H4 (cell line): Measurements from ENCODE around the gene CNOT1. TPM values are rescaled to one million over a fixed set of nuclear protein-coding genes. Genes with fewer than 3 reads are reported as not detected.

Experiments
- DNase-seq: peaks from one replicate; pipeline ENCODE4 v3.0.0-alpha.2; 2015; ENCODE audit warnings: low spot score
- total RNA-seq: library from RNA; depleted of rRNA; stranded (reverse); fragments of >200 nt; shearing (Covaris generic); gene quantifications from 2 replicates; pipeline ENCODE4 v1.2.3, GENCODE V29; 2014; rRNA removed

The CNOT1 gene
- total RNA-seq, 1 experiment from 2014 or later, result 112 TPM

DNA sequence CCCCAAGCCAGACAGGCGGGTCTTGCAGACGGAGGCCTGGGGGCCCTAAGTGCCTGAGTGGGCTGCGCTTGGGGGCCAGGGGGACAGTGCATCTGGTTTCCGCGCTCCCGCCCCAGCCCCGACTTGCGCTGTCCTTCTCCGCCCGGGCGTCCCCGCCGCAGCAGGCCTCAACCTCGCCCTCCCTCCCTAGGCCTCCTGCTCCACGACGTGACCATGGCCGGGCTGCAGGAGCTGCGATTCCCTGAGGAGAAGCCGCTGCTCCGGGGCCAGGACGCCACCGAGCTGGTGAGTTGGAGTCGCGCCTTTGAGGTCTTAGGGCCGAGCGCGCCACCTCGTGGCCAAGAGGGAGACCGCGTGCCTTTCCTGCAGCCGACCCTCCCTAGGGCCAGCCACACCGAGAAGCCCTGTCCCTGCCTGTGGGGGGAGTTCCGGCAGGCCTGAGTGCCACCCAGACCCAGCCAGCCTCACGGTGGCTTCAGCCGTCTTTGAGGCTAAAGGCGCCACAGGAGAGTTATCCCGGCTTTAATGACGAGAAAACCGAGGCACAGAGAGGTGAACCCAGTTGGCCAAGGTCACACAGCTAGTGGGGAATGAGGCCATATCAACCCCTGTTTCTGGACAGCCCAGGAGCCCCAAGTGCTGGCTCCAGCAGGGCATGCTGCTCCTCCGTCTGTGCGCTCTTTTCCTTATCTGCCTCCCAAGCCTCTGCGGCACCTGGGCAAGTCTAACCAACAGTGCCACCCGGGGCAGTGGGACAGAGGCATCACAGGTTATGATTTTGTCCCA, 141.9 kb downstream of the CNOT1 start:
- DNase-seq, result peak; percentile 79

DNA sequence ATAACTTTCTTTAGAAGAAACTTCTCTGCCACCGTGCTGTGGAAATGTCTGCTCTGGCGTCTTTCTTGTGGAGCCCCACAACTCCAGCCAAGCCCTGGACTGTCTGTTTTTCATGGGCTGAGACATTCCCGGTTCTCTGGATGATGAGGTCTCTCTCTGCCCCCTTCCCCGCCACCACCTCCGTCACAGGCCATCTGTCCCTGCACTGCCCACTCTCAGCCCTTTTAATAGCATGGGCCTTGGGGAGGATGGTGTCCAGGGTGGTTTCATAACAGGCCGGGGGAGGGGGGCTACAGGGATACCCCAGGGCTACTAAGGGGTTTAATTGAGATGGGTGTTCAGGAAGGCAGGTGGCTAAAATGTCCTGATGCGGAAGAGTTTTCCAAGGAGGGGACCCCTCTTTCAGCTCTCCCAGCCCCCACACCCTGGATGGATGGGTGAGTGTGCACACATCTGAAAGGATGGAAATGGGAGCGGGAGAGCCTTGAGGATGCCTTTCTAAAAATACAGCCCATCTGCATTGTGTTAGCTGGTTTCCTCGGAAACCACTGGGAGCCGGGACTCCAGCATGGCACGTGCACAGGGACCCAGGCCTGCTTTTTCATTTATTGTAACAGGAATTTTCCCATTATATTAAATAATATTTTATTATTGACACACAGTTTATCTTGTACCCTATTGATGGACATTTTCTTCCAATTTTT, 144.3 kb downstream of the CNOT1 start:
- DNase-seq, result no peak

DNA sequence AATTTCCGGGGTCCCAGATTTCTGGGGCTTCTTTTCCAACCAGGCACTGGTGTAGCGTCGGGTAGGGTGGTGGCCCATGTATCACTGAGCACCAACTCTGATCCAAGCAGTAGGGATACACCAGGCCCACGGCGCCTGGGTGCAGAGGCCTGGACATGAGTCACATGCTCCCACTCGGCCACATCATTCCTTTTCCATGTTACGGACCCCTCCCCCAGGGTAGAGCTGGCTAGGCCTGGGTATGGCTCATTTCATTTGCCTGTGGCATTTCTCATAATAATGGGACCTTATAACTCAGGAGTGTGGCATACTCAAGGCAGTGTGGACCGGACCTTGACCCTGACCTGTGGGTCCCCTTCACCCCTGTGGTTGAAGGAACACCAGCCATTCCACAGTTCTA, 147.7 kb downstream of the CNOT1 start:
- no peak for DNase-seq

DNA sequence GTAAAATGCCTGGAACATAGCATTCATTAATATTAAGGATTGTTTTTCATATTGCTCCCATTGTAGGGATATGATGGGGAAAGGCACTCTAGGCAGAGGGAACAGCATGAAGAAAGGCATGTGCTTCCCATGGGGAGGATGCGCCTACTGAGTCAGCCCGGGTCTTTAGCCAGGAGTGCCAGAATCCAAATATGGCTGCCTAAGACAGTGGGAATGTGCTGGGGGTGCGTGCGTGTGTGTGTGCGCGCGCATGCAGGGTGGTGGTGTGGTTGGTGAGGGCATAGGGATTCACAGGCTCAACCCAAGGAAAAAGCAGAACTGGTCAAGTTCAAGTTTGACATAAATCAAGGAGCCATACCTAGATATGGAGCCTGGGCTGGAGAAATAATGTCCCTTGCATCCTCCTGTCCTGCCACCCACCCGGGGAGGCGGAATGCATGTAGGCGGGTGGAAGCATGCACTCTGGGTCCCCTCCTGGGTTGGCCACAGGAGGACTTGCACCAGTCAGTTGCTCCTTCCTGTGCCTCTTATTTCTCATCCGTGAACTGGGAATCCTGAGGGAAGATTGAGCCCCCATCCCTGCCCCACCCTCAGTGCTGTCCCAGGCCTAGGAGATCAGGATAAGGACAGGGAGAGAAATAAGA, 148.3 kb downstream of the CNOT1 start:
- DNase-seq, result no peak

DNA sequence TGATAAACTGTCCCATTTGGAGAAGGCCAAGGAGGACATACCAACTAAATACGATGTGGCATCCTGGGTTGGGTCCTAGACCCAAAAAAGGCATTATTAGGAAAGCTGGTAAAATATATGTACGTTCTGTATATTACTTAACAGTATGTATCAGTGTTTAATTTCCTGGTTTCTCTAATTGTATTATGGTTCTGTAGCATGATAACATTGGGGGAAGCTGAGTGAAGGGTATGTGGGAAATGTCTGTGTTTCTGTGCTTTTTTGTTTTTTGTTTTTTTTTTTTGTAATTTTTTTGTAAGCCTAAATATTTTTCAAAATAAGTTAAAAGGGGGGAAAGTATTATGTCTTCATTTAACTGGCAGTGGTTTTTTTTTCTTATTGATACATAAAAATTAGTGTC, 151.2 kb downstream of the CNOT1 start:
- DNase-seq, result no peak

DNA sequence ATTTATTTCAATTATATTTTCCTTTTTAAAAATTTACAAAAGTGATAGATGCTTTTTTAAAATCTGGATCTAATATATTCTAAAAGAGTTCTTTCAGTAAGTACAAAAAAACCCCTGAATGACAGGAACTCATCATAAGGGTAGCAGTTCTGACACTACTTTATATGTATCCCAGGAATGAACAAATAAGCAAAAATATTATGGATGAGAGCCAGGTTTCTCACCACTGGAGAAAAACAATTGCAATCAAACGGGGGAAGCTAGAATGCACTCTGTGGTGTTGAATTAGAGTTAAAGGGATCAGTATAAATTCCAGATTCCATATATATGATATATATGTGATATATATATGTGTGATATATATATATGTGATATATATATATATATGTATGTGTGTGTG, 152.8 kb downstream of the CNOT1 start:
- no peak for DNase-seq

DNA sequence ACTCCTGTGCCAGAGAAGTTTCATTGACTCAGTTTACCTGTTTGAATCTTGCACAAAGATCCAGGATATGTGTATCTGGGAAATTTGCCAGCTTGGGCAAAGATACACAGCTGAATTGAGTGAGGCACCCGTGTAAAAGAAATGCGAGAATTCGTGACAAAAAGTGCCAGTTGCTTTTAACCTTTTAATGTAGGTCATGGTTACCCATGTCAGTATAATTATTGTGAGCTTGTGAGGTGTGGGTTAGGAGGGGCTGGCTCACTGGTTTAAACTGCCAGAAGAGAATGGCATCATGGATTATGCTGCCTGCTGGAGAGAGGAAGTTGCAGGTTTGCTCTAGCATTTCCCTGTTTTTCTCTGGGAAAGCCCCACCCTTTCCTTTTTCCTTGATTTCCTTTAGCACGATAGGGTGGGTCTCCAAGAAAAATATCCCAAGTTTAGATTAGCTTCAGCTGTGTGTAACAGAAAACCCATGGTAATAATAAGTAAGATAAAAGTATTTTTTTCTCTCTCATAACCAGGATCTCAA, 154.5 kb downstream of the CNOT1 start:
- DNase-seq, result no peak

DNA sequence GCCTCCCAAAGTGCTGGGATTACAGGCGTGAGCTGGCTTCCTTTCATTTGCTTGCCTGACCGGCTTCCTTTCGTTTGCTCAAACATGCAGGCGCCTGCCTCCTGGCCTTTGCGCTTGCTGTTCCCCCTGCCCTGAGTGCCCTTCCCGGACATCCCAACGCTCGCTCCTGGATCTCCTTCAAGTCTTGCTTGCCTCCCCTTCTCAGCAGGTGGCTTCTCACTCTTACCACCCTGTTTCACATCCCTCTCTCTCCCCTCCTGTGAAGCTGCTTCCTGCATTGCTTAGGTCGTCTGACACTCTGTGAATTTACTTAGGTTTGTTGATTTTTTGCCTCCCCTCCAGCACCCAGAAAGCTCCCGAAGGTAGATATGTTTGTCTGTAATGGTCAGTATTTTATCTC, 155.3 kb downstream of the CNOT1 start:
- DNase-seq, result no peak

DNA sequence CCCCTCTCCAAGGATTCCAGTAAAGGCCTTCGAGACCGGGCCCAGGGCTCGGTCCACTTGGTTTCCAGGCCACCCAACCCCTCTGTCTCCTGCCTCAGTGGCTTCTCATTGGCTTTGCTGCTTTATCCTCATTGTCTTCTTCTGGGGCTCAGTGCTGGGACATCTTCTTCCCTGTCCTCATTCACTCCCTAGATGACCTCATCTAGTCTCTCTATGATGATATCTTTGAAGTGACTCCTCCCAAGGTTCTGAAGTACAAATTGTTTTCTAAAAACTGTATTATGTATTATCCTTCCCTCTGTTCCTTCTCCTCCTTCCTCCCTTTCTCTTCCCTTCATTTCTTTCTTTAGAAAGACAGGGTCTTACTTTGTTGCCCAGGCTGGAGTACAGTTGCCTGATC, 156.8 kb downstream of the CNOT1 start:
- no peak for DNase-seq

DNA sequence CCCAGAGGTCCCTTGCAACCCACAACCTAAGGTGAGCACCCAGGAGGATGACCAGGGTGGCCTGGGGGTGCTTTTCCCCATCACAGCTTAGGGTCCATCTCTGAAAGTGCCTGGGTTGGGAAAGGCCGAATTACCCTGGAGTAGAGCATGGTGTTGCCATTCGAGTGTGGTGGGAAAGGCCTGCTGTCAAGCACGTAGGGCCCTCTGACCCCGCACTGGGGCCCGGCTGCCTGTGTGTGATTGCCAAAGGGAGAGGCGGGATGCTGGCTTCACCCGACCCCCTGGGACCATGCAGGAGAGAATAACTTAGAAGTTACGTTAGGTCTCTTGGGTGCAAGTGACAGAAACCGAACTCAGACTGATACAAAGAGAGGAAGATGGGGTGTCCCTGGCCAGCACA, 157.4 kb downstream of the CNOT1 start:
- no peak for DNase-seq

DNA sequence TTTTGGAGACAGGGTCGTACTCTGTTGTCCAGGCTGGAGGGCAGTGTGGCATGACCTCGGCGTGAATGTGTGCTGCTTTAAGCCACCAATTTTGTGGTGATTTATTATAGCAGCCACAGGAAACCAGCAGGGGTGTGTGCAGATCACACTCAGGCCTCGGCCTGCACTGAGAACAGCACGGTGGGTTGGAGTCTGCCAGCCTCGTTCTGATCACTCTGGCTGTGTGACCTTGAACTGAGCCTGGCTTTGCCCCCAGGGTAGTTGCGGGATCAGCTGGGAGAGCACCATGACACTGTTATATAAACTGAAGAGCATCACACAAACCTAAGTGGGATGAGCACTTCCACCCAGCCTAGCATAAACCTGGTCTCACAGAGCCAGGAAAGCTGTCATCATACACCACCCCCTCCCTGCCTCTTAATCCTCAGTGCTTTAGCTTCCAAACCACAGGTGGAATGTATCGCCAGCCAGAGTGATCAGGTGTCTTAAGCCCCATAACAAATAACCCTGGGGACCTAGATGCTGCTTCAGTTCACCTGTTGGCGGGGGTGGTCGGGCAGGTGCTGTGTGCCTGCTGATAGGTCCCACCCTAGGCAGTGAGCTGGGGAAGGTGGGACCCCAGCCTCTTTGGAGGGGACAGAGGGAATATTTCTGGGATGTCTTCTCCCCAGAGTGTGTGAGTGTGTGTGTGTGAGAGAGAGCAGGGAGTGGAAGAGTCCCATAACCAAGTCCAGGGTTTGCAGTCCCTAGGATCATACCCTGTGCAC, 158.2 kb downstream of the CNOT1 start:
- no peak for DNase-seq

Other genes with a start within 250 kb of the CNOT1 start
- gene GINS3, start 237.4 kb downstream of the CNOT1 start, total RNA-seq, result 28.1 and 33.9 TPM in 2 replicates
- gene NDRG4, start 129.7 kb downstream of the CNOT1 start, total RNA-seq, result 30.0 and 31.6 TPM in 2 replicates
- 15.3 and 17.7 TPM in 2 replicates for gene SETD6, start 114.3 kb downstream of the CNOT1 start, total RNA-seq
- gene SLC38A7, start 54.9 kb upstream of the CNOT1 start, total RNA-seq, result 7.0 and 23.7 TPM in 2 replicates
- gene GOT2, start 104.5 kb upstream of the CNOT1 start, total RNA-seq, result 59.5 and 91.4 TPM in 2 replicates